HepG2 (cell line): ENCODE measurements around the gene LEMD3. TPM values are rescaled to one million over a fixed set of nuclear protein-coding genes. Genes with fewer than 3 reads are reported as not detected.

Experiments
- ATAC-seq: fragments of 200-7000 bp; cut with Tn5 transposase; 3 replicates; pipeline ENCODE4 v1.9.1; 2020; ENCODE audit warnings: mild to moderate bottlenecking, moderate library complexity
- BruUV-seq: library from RNA; stranded (reverse); fragments of 400-500 nt; replicated peaks from 2 replicates; lab custom pipeline; 2021; lab: Mats Ljungman, UMichigan
- CTCF ChIA-PET: fragments of 300-600 bp; formaldehyde crosslinking; extraction: SDS; loops from one replicate; lab custom pipeline; 2021; ENCODE audit warnings: low total read pairs, inconsistent platforms, low intra/inter-chr PET ratio; lab: Yijun Ruan, JAX
- POLR2A ChIA-PET: fragments of 350-600 bp; sonication (Branson Sonifier 250); formaldehyde crosslinking; loops from one replicate; lab custom pipeline; 2020; ENCODE audit warnings: antibody characterized with exemption, inconsistent platforms; lab: Yijun Ruan, JAX
- DNase-seq: peaks from one replicate; pipeline ENCODE4 v3.0.0-alpha.2; 2015; ENCODE audit warnings: low spot score
- FAIRE-seq: peaks from 3 replicates; lab custom pipeline; 2011; peaks lifted over from hg19 to GRCh38; lab: Jason Lieb, UNC
- H2AFZ ChIP-seq: one replicate; pipeline ENCODE4 v1.6.1; 2011; ENCODE audit warnings: low read length, inconsistent platforms
- H3K27ac ChIP-seq: fragments of 300-600 bp; 3 replicates; pipeline ENCODE4 v1.8.0; 2011; ENCODE audit warnings: mixed run types, mild to moderate bottlenecking, mixed read lengths, low read length, inconsistent platforms; ENCODE audit not compliant: insufficient read depth; ENCODE audit errors: extremely low read length
- H3K27me3 ChIP-seq, 2 experiments: fragments of 200-600 bp in 1 of 2; 2 replicates in 1 of 2; 3 replicates in 1 of 2; pipeline versions ENCODE4 v1.6.0 to v1.8.0; 2011; ENCODE audit warnings: low read length in 2 of 2, mild to moderate bottlenecking in 2 of 2, moderate library complexity in 2 of 2, inconsistent platforms in 1 of 2; ENCODE audit not compliant: insufficient read depth in 2 of 2, control insufficient read depth in 1 of 2
- H3K36me3 ChIP-seq, 2 experiments: fragments of 200-600 bp in 1 of 2; replicated peaks in 1 of 2; 2 replicates in 1 of 2; 3 replicates in 1 of 2; pipeline versions ENCODE4 v1.5.1 to v1.8.0; 2011; ENCODE audit warnings: low read length in 2 of 2, inconsistent platforms in 1 of 2; ENCODE audit not compliant: insufficient read depth in 2 of 2, control insufficient read depth in 1 of 2
- H3K4me1 ChIP-seq: 2 replicates; pipeline ENCODE4 v1.5.1; 2012; ENCODE audit warnings: low read length, inconsistent platforms; ENCODE audit not compliant: insufficient read depth
- H3K4me2 ChIP-seq: 2 replicates; pipeline ENCODE4 v1.6.0; 2011; ENCODE audit warnings: low read depth, low read length, inconsistent platforms
- H3K4me3 ChIP-seq, 3 experiments: fragments of 200-600 bp in 1 of 3; sonication (generic), shearing (Covaris generic) in 1 of 3; replicated peaks in 1 of 3; 2 replicates each; pipeline ENCODE4 v1.5.1; 2011 to 2016; ENCODE audit warnings: low read length in 3 of 3, inconsistent platforms in 2 of 3, low read depth in 2 of 3, mild to moderate bottlenecking in 2 of 3, control low read depth in 1 of 3, mixed read lengths in 1 of 3; ENCODE audit not compliant: insufficient read depth in 1 of 3
- H3K79me2 ChIP-seq: one replicate; pipeline ENCODE4 v1.6.1; 2011; ENCODE audit warnings: low read length, inconsistent platforms; ENCODE audit not compliant: insufficient read depth
- H3K9ac ChIP-seq: 2 replicates; pipeline ENCODE4 v1.6.0; 2011; ENCODE audit warnings: mild to moderate bottlenecking, low read depth, low read length, inconsistent platforms; ENCODE audit not compliant: insufficient read depth
- H3K9me3 ChIP-seq: 2 replicates; pipeline ENCODE4 v1.5.1; 2012; ENCODE audit warnings: mild to moderate bottlenecking, low read length
- H4K20me1 ChIP-seq: 2 replicates; pipeline ENCODE4 v1.6.0; 2011; ENCODE audit warnings: inconsistent platforms, mild to moderate bottlenecking, low read length, moderate library complexity; ENCODE audit not compliant: insufficient read depth
- FLYWCH1 ChIP-seq: sonication (generic); formaldehyde crosslinking; IDR thresholded peaks from 2 replicates; pipeline ENCODE4 v1.8.1; 2023; ENCODE audit warnings: mild to moderate bottlenecking, missing genetic modification reagents
- GTF2F1 ChIP-seq: fragments of 150-350 bp; IDR thresholded peaks from 2 replicates; pipeline ENCODE4 v1.6.1; 2014; ENCODE audit warnings: low read length
- KAT8 ChIP-seq: IDR thresholded peaks from 2 replicates; pipeline ENCODE4 v1.6.1; 2016; ENCODE audit warnings: missing genetic modification reagents, missing compliant biosample characterization
- KDM5A ChIP-seq: fragments of 200-600 bp; sonication (generic); IDR thresholded peaks from 2 replicates; pipeline ENCODE4 v1.7.0; 2018; ENCODE audit warnings: antibody characterized with exemption, mild to moderate bottlenecking, low read length, borderline replicate concordance
- NCOA5 ChIP-seq: sonication (generic); formaldehyde crosslinking; IDR thresholded peaks from 2 replicates; pipeline ENCODE4 v1.4.0; 2020; ENCODE audit warnings: missing genetic modification reagents
- PHF21A ChIP-seq: sonication (generic); formaldehyde crosslinking; IDR thresholded peaks from 2 replicates; pipeline ENCODE4 v1.5.0; 2020; ENCODE audit warnings: mild to moderate bottlenecking, missing genetic modification reagents
- PRMT3 ChIP-seq: sonication (generic); formaldehyde crosslinking; IDR thresholded peaks from 2 replicates; pipeline ENCODE4 v1.8.1; 2022; ENCODE audit warnings: low read depth, mild to moderate bottlenecking, moderate library complexity, missing genetic modification reagents, borderline replicate concordance
- SKI ChIP-seq: fragments of 450-650 bp; IDR thresholded peaks from one replicate; pipeline ENCODE4 v1.6.1; 2018; ENCODE audit warnings: mild to moderate bottlenecking; ENCODE audit not compliant: partially characterized antibody
- ZNF615 ChIP-seq: sonication (generic); formaldehyde crosslinking; IDR thresholded peaks from 2 replicates; pipeline ENCODE4 v1.5.0; 2020; ENCODE audit warnings: mild to moderate bottlenecking, missing genetic modification reagents, borderline replicate concordance
- ZSCAN25 ChIP-seq: sonication (generic); formaldehyde crosslinking; IDR thresholded peaks from 2 replicates; pipeline ENCODE4 v1.8.0; 2022; ENCODE audit warnings: mild to moderate bottlenecking, missing genetic modification reagents
- ZSCAN9 ChIP-seq: IDR thresholded peaks from 2 replicates; pipeline ENCODE4 v1.6.1; 2016; ENCODE audit warnings: borderline replicate concordance
- in situ Hi-C: cut with HindIII; loops from 2 replicates; pipeline ENCODE4 v1.10.0; 2017; ENCODE audit warnings: low pct_unique_long_range_greater_than_20kb; ENCODE audit not compliant: extremely low pct_ligation_motif_present
- intact Hi-C: fragments of 100-400 bp; cut with micrococcal nuclease; formaldehyde crosslinking; loops from one replicate; pipeline ENCODE4 v1.10.0; 2022; ENCODE audit not compliant: unreplicated experiment
- polyA plus RNA-seq, 8 experiments: library from polyadenylated mRNA; depleted of rRNA in 3 of 8; stranded (reverse) in 7 of 8; unstranded in 1 of 8; fragments of >200 nt; fragmentation: Illumina TruSeq in 4 of 8; extraction: Trizol in 4 of 8; gene quantifications; 2 replicates each; pipeline versions ENCODE4 v1.2.1 to v1.2.3, GENCODE V29; 2011 to 2016; ENCODE audit warnings: low read depth in 4 of 8, missing spikeins in 1 of 8, mixed read lengths in 1 of 8; ENCODE audit not compliant: insufficient read depth in 1 of 8
- total RNA-seq, 5 experiments: library from RNA; depleted of rRNA; stranded (reverse); fragments of >200 nt; fragmentation: Illumina TruSeq; extraction: Trizol; gene quantifications; 2 replicates each; pipeline ENCODE4 v1.2.3, GENCODE V29; 2016; ENCODE audit warnings: low read depth in 1 of 5
- TF ChIP-seq, protein P1 (sequence below): sonication (generic); formaldehyde crosslinking; conservative IDR thresholded peaks from 2 replicates; pipeline ENCODE4 v1.8.0; 2022; ENCODE audit warnings: missing genetic modification reagents

The LEMD3 gene
- total and polyA plus RNA-seq, 2 of the 13 experiments (the other 11 are each of a cell fraction or from before 2014, with no cell fraction given), result 9.3 to 18.7 TPM

DNA sequence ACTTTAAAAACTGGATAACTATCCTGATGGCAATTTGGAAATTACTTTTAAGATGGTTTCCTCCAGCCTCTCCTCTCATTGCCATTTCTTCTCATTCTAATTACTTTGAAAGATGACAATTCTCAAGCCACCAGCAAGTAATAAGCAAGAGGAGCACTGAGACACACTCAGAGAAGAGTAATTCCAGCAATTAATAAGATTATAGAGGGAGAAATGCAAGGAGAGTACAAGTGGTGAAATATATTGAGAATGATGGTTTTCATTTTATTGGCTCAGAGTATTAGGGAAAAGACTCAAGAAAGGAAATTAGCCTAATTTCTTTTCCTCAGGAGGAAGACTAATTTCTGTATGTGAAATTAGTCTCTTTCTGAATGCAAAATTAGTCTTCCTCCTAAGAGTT, 88.6 kb downstream of the LEMD3 start:
- FAIRE-seq, result no peak
- Histone ChIP-seq H3K4me1 (no peaks in the 10 kb centered on the region), H2AFZ (no peak overlapping the region), H3K27me3 (no peaks in the 10 kb centered on the region)
- ATAC-seq, result no peak
- TF ChIP-seq ZSCAN9 (CRISPR knock-in tag) (no peak), ZSCAN25 (no peak), SKI (no peak), NCOA5 (no peak), PRMT3 (CRISPR knock-in tag) (no peak), GTF2F1 (no peak), ZNF615 (no peak), PHF21A (CRISPR knock-in tag) (no peak), KDM5A (no peak), KAT8 (CRISPR knock-in tag) (no peak), FLYWCH1 (no peak)
- TF ChIP-seq, protein P1, sequence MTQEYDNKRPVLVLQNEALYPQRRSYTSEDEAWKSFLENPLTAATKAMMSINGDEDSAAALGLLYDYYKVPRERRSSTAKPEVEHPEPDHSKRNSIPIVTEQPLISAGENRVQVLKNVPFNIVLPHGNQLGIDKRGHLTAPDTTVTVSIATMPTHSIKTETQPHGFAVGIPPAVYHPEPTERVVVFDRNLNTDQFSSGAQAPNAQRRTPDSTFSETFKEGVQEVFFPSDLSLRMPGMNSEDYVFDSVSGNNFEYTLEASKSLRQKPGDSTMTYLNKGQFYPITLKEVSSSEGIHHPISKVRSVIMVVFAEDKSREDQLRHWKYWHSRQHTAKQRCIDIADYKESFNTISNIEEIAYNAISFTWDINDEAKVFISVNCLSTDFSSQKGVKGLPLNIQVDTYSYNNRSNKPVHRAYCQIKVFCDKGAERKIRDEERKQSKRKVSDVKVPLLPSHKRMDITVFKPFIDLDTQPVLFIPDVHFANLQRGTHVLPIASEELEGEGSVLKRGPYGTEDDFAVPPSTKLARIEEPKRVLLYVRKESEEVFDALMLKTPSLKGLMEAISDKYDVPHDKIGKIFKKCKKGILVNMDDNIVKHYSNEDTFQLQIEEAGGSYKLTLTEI (CRISPR knock-in tag), result no peak
- TF ChIP-seq, all 625 proteins: peak for 0
- no peak overlapping the region for H3K4me2 ChIP-seq
- H3K9ac ChIP-seq, result no peak overlapping the region
- H3K27ac ChIP-seq, result no peak overlapping the region
- intact Hi-C loops (no loop called here), in situ Hi-C loops (loop anchor here (25.0 kb wide), 1 partner anchor 371 kb away; no protein-coding TSS in a partner anchor)
- no peaks in the 10 kb centered on the region for H3K9me3 ChIP-seq
- no peak overlapping the region for H3K4me3 ChIP-seq
- H3K79me2 ChIP-seq, result no peaks in the 10 kb centered on the region
- BruUV-seq, result no TSS peak
- DNase-seq, result no peak
- no peaks in the 10 kb centered on the region for H3K36me3 ChIP-seq
- POLR2A ChIA-PET, result no interaction called here
- CTCF ChIA-PET, result no interaction called here
- no peaks in the 10 kb centered on the region for H4K20me1 ChIP-seq
